NCI-H2227 (cell line): ENCODE results near the gene NGB.

Experiments
- DNase-seq: peaks from one replicate; lab custom pipeline; 2025; ENCODE audit not compliant: unreplicated experiment; lab: John Stamatoyannopoulos, UW

Gene NGB

DNA sequence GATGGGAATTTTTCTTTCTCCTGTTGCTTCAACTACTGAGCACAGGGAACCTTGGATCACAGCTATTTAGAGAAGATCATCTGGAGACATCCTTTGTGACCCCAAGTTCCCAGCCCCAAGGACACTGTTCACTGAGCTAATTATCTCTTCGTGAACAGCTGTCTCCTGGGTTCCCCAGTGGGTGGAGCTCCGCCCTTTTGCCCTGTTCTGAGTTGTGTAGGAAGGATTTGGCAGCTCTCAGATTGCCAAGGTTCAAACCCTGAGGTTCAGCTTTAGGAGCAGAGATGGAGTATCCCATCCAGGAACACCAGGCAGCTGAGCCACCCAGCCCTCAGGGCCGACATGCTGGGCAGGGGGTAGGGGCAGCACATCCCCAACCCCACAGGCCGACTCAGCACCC is 32.0 kb downstream of the NGB start:
- DNase-seq: no peak

GRCh38 chr14:77238356-77238755 is 32.6 kb downstream of the NGB start:
- DNase-seq: no peak

DNA sequence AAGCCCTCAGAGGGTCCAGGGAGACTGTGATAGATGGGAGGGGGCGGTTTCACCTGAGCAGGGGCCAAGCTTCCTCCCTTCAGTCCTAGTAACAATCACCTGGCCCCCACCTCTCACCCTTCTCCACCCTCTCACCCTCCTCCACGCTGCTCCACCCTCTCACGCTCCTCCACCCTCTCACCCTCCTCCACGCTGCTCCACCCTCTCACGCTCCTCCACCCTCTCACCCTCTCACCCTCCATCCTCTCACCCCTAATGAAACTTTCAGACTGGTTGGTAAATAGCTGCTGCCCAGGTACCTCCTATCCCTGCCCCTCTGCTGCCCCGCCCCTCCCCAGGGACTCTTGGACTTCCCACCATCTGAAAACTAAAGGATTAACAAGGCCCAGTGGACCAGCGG is 34.2 kb downstream of the NGB start:
- no peak for DNase-seq

GRCh38 chr14:77231721-77232120 is 39.3 kb downstream of the NGB start:
- DNase-seq: no peak

DNA sequence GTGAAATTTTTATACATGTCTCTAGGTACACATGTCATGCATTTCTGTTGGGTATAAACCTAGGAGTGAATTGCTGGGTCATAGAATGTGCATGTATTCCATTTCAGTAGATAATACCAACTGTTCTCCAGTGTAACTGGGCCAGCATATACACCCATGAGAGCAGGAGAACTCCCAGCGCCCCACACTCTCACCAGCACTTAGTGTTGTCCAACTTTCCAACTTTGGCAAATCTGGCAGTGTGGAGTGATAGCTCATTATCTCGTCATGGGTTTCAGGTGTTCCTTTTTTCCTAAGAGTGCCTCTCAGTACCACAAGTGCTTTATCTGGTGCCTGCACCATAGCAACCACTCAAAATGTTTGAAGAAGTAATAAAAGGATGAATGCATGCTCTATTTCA is 40.1 kb downstream of the NGB start:
- no peak for DNase-seq

DNA sequence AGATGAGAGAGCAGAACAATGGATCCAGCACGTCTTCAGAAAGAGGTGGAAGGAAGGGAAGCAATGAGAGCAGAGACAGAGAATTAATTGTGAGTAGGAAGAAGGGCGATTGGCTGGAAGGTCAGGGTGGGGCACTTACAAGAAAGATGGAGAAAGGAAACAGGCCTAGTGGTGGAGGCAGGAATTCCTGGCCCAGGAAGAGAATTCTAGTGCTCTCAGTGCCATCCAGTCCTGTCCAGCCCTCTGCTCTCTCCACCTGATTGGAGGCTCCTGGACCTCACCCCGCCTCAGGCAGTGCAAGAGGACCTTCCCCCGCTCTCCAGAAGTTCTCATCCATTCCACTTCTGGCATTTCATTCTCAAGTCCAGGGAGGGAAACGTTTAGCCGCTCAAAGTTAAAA is 43.0 kb downstream of the NGB start:
- DNase-seq: no peak

- DNase-seq: no peak
These were observed 45.0 kb downstream of the NGB start for GRCh38 chr14:77225892-77226557.

- no peak for DNase-seq
These were observed 45.8 kb downstream of the NGB start for GRCh38 chr14:77225254-77225653.

- no peak for DNase-seq
These were observed 46.8 kb downstream of the NGB start for GRCh38 chr14:77224212-77224611.

DNA sequence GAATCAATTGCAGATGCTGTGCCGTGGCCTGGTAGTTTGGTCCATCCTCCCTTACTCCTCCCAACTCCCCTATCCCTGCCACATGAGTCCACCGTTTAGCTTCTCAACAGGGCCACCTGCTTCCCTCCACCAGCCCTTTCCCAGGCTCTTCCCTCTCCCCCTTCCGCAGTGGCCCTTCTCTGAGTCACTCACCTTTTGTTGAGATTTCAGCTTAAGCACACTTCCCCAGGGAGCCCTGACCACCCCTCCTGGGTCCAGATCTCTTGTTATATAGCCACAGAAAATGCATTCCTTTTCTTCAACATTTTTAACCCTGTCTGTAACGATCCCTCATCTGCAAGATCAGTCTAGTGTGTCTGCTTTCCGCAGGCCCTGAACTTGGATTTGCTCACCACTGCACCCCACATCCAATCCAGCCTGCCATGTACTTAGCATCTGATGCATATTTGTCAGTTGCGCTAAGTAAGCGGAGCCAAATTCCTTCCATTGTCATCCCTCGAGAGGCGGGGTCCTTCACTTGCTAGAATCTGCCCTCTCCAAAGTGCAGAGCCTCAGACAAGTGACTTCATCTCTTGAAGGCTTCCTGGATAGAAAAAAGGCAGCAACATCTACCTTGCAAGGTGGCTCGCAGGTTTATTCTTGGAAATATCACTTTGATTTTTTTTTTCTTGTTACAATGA is 48.3 kb downstream of the NGB start:
- no peak for DNase-seq

GRCh38 chr14:77221241-77221871 is 49.6 kb downstream of the NGB start:
- no peak for DNase-seq

DNA sequence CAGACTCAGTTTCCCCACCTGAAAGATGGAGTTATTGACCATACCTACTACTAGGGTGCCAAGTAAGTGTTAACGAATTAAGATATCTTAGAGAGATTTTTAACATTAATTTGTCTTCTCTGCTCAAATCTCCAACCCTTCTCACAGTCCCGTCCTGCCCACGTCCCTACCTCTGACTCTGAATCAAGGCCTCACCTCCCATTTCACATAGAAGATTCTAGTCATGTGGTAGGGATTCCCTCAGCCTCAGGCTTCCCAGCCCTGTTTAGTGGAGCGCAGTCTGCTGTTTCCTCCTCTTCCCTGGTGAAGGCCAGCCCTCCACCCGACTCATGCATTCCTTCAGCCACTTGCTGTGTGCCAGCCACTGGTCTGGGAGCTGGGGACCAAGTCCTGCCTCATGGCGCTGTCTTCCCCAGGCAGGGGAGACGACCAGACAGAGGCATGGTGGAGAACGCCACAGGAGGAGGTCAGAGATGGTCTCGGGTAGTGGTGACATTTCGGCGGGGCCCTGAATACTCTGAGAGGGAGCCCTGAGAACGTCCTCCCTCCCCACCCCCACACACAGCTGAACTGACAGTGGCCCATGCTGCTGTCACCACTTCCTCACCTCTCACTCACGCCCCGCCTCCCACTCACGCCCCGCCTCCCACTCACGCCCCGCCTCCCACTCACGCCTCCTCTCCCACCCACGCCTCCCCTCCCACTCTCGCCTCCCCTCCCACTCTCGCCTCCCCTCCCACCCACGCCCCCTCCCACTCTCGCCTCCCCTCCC is 50.6 kb downstream of the NGB start:
- DNase-seq: no peak

GRCh38 chr14:77219591-77219990 is 51.4 kb downstream of the NGB start:
- no peak for DNase-seq

DNA sequence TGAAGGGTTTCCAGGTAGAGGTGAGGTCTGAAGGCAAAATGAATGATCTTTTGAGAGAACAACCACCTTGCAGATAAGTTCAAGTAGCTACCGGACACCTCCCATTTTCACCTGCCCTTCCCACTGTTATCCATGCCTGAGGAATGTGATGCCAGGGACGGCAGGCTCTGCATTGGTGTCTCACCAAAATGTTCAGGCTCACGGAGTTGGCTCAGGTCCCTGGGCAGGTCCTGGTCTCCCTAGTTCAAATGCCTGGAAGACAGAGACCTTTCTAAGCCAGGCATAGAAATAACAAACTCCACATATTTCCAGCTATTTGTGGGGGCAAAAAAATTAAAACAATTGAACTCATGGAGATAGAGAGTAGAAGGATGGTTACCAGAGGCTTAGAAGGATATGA is 53.5 kb downstream of the NGB start:
- no peak for DNase-seq
